Hematopoietic multipotent progenitor cell (in vitro differentiated cells): ENCODE results near the gene TOR1A. TPM values are rescaled to one million over a fixed set of nuclear protein-coding genes. Genes with fewer than 3 reads are reported as not detected.
"Not testable (repeated sequence)": the region's sequence is repeated elsewhere in the genome, so short reads cannot be mapped to it uniquely, and the experiment has no call there.

ENCODE experiments used
- DNase-seq, 3 donors: peaks; one replicate each; pipeline ENCODE4 v3.0.0-alpha.2; 2011 to 2015; ENCODE audit warnings: low read depth in 2 of 3, low spot score in 2 of 3
- total RNA-seq: library from RNA; depleted of rRNA; stranded (reverse); fragments of >200 nt; gene quantifications from one replicate; pipeline ENCODE4 v1.2.3, GENCODE V29; 2012

The TOR1A gene
- total RNA-seq, 1 donor: 28.5 TPM

GRCh38 chr9:129784970-129785369, 39.0 kb downstream of the TOR1A start:
- DNase-seq: not testable (repeated sequence)

- DNase-seq: peak; percentile 47 to 88 (median 68)
Measured at GRCh38 chr9:129783516-129784361, 40.2 kb downstream of the TOR1A start.

- no peak for DNase-seq
Measured at GRCh38 chr9:129781981-129782380, 42.0 kb downstream of the TOR1A start.

DNA sequence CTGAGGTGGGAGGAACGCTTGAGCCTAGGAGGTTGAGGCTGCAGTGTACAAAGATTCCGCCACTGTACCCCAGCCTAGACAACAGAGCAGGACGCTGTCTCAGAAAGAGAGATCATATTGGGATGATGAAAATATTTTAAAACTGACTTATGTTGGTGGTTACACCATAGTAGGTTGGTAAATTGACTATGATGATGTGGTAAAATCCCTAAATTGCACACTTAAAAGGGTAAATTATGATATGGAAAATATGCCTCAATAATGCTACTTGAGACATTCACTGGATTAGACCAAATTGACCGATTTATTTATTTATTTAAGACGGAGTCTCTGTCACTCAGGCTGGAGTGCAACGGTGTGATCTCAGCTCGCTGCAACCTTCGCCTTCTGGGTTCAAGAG, 42.8 kb downstream of the TOR1A start:
- no peak for DNase-seq

DNA sequence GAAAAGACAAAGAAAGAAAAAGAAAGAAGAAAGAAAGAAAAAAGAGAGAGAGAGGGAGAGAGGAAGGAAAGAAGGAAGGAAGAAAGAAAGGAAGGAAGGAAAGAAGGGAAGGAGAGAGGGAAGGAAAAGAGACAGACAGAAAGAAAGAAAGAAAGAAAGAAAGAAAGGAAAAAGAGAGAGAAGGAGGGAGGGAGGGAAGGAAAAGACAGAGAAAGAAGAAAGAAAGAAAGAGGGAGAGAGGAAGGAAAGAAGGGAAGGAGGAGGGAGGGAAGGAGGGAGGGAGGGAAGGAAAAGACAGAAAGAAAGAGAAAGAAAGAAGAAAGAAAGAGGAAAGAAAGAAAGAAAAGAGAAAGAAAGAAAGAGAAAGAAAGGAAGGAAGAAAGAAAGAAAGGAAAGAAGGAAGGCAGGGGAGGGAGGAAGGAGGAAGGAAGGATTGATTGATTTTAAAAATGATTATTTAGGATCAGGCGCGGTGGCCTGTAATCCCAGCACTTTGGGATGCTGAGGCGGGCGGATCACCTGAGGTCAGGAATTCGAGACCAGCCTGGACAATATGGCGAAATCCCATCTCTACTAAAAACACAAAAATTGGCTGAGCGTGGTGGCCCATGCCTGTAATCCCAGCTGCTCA, 44.3 kb downstream of the TOR1A start:
- no peak for DNase-seq

GRCh38 chr9:129778469-129778868, 45.5 kb downstream of the TOR1A start:
- no peak for DNase-seq

- no peak for DNase-seq
Measured at GRCh38 chr9:129777769-129778130, 46.2 kb downstream of the TOR1A start.

GRCh38 chr9:129776938-129777768, 46.8 kb downstream of the TOR1A start:
- DNase-seq: peak in 2 of 3 donors; percentile 96

- DNase-seq: no peak
Measured at GRCh38 chr9:129776566-129776937, 47.4 kb downstream of the TOR1A start.

DNA sequence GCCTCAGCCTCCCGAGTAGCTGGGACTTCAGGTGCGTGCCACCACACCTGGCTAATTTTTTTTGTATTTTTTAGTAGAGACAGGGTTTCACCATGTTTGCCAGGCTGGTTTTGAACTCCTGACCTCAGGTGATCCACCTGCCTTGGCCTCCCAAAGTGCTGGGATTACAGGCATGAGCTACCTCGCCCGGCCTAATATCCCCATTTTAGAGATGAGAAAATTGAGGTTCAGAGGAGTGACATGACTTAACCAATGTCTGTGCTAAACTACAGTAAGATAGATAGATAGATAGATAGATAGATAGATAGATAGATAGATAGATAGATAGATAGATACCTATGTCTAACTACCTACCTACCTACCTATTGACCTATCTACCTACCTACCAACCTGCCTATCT, 47.8 kb downstream of the TOR1A start:
- DNase-seq: not testable (repeated sequence)

DNA sequence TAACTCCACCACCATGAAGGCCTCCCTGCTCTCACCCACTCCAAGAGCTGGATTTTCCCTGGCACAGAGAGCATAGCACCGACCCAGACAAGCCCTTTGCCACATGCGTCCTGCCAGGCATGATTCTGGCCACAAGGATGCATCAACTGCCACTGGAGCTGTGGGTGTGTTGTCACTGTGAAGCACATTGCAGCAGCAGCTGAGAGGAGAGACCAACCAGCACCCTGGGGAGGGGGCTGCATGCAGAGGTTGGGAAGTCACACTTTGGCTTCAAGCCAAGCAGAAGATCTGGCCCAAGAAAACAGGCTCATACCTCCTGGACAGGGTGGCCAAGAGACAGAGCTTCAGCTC, 48.5 kb downstream of the TOR1A start:
- DNase-seq: no peak

DNA sequence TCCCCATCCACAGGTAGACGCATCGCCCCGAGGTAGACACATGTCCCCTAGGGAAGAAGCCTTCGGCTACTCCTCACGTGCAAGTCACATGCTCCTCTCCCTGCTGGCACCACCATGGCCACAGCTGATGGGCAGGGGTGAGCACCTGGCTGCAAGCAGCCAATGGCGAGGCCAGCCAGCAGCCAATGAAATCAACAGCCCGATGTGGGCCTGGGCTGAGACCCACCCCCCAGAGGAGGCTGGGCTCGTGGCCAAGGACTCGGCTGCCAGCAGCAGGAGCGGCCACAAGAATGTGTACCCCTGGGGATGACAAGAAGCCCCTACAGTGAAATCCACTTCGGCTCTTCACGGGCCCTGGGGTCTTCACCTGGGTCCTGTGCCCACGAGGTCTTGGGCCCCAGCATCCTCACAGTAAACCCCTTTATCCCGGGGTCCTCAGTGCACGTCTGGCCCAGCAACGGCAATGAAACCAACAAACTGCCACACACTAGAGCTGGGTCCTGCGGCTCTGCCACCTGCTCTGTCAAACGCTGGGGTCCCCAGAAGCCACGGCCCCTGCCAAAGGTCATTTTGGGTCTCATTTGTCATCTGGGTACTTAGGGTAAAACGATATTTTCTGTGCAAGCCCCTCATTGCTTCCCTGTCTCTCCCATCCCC, 49.0 kb downstream of the TOR1A start:
- DNase-seq: no peak

- DNase-seq: no peak
Measured at GRCh38 chr9:129773262-129774048, 50.5 kb downstream of the TOR1A start.

GRCh38 chr9:129770741-129771140, 53.2 kb downstream of the TOR1A start:
- no peak for DNase-seq

DNA sequence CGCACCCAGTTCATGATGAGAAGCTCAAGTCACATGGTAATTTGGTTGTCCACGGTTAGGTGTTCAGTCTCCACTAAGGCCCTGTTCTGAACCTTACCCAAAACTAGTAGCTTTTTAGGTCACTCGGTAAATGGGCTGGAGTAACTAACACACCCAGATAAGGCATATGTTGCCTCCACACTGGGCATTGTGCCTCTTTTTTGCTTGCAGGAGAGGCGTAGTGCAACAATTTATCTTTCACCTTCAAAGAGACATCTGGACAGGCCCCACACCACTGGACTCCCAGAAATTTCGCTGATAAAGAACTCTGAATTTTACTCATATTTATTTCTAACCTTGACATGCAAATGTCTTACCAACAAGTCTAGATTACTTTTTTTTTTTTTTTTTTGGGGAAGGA, 54.3 kb downstream of the TOR1A start:
- no peak for DNase-seq

- DNase-seq: no peak
Measured at GRCh38 chr9:129768486-129768885, 55.5 kb downstream of the TOR1A start.

DNA sequence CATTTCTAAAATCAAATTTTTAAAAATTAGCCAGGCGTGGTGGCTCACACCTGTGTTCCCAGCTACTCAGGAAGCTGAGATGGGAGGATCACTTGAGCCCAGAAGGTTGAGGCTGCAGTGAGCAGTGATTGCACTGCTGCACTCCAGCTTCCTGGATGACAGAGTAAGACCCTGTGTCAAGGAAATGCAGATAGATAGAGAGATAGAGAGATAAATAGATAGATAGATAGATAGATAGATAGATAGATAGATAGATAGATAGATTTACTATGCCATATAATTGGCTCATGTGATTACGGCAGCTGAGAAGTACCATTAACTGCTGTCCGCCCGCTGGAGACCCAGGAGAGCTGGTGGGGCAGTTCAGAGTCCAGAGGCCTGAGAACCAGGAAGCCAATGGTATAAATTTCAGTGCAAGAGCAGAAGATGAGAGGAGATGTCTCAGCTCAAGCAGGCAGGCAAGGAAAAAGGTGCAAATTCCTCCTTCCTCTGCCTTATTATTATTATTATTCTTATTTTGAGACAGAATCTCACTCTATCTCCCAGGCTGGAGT, 58.1 kb downstream of the TOR1A start:
- DNase-seq: no peak

DNA sequence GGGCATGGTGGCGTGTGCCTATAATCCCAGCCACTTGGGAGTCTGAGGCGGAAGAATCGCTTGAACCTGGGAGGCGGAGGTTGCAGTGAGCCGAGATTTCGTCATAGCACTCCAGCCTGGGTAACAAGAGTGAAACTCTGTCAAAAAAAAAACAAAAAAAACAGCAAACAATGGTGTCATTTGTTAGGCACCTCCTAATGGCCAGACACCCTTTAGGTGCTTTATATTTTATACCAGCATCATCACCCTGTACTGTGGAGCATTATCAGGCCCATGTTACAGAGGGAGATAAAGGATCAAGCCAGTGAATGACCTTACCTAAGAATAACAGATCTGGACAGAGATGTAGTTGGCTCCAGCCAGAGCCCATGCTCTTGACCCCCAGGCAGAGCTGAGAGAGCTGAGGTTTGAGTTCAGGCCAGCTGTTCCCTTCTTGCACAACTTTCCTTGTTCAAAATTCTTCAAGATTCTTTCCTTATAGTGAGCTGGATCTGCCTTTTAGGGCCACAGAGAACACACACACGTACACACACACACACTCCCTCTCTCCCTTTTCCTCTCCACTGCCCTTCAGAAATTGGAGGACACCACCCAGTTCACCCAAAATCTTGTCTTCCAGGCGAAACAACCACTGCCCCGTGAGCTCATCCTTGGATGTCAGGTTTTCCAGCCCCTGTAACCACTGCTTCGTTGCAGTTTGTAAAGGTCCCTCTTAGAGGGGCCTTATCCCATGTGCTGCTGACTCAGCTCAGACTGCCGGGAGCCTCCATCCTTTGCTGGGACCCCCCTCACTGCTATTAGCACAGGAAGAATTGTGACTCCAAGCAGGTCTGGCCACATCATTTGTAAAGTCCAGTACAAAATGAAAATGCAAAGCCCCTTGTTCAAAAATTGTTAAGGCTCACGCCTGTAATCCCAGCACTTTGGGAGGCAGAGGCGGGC, 60.7 kb downstream of the TOR1A start:
- no peak for DNase-seq
